Left renal pelvis (tissue), 4 donors: Measurements from ENCODE around the gene KRT27. TPM values are rescaled to one million over a fixed set of nuclear protein-coding genes. Genes with fewer than 3 reads are reported as not detected.
"Not testable (repeated sequence)": the region's sequence is repeated elsewhere in the genome, so short reads cannot be mapped to it uniquely, and the experiment has no call there.

ENCODE experiments used
- DNase-seq, 4 donors: peaks; one replicate each; pipeline ENCODE4 v3.0.0-alpha.2; 2013; ENCODE audit warnings: low read depth in 4 of 4, low spot score in 3 of 4
- polyA plus RNA-seq, 4 donors: library from polyadenylated mRNA; unstranded; fragments of 120-200 nt; gene quantifications; one replicate each; pipeline ENCODE4 v1.2.1, GENCODE V29; 2013; ENCODE audit not compliant: insufficient read length in 4 of 4

KRT27 gene, protein sequence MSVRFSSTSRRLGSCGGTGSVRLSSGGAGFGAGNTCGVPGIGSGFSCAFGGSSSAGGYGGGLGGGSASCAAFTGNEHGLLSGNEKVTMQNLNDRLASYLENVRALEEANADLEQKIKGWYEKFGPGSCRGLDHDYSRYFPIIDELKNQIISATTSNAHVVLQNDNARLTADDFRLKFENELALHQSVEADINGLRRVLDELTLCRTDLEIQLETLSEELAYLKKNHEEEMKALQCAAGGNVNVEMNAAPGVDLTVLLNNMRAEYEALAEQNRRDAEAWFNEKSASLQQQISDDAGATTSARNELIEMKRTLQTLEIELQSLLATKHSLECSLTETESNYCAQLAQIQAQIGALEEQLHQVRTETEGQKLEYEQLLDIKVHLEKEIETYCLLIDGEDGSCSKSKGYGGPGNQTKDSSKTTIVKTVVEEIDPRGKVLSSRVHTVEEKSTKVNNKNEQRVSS
- polyA plus RNA-seq, result under 1 TPM in 2 of 4 donors, not detected in 2; 0.24 to 0.53 TPM

DNA sequence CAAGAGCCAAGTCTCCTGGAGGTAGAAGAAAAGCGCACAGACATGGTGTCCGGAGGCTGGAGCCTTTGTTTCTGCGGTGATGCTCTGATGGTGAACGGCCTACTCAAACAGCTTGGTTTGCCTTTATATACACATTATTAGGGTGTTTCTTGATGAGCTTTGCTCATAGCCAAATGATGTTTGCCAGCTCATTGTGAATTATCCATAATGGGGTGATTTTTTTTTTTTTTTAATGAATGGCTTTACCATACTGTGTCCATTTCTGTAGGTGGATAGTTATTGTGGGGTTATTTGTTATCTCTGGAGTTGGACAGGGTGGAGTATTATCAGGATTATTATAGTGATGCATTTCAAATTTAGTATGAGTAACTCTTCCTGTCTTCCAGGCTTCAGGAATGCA, at the start of gene KRT27:
TSS of gene KRT27 (minus strand) at position 101 of the 400 bp plus-strand sequence. CDS start at position 44, 57 bp downstream.
- DNase-seq, result no peak

DNA sequence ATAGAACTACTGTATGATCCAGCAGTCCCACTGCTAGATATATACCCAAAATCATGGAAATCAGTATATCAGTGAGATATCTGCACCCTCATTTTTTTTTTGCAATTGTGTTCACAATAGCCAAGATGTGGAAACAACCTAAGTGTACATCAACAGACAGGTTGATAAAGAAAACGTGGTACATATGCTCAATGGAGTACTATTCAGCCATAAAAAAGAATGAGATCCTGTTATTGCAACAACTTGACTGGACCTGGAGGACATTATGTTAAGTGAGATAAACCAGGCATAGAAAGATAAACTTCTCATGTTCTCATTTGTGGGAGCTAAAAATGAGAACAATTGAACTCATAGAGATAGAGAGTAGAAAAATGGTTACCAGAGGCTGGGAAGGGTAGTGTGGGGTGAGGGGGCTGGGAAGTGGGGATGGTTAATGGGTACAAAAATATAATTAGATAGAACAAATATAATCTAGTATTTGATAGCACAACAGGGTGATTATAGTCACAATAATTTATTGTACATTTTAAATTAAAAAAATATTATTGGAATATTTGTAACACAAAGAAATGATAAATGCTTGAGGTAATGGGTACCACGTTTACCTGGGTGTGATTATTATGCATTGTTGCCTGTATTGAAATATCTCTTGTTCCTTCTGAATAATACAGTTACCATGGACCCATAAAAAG, 47.9 kb upstream of the KRT27 start:
- DNase-seq, result no peak

DNA sequence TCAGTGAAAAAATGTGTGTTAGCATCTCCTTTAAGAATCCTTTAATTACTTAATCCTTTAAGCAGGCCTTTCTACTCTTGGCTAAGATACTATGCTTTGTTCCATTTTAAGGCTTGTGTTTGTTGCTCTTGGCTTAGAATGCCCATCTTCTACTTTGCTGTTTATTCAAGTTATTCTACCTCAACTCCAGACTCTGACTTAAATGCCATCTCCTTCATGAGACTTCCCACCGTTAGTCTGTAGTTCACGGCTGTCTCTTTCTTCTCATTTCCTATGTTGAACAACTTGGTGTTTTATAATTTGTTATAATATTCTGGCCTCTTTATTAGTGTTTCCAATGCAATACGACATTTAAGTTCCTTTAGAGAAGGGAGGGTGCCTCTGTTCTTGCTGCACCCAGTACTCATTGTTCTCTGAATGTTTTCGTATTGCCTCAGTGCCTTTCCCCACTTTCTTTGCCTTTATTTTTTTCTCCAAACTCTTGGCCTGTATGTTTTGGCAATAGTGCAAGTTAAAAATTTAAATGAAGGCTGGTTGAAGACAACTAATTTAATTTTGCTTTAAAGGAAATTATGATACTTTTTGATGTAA, 46.2 kb upstream of the KRT27 start:
- DNase-seq, result no peak

DNA sequence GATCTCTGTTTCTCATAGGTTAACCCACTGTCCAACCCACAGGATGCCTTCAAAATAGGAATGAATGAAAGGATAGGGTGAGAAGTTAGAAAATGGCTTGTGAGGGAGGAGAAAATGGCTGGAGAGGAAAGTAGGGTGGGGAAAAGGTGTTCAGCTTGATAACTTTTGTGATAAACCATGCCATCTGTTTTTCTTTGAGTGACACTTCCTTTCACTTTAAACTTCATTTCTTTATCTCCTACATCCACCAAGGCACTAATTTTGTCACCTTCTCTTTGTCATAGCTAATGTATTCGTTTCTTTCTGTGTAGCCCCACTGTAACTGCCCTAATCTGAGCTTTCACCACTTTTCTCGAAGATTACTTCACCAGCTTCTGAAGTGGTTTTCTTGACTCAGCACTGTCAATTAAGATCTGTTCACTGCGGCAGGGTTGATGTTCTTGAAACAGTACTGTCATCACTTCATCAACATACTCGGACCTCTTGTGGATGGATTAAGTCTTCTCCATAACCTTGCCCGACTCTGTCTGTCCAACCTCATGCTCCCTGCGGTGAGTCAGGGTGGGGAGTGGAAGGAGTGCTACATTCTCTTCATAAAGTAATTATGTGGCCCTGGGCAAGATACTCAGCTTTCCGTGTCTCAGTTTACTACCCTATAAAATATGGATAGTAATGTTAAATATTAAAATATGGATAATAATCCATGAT, 45.5 kb upstream of the KRT27 start:
- no peak for DNase-seq

DNA sequence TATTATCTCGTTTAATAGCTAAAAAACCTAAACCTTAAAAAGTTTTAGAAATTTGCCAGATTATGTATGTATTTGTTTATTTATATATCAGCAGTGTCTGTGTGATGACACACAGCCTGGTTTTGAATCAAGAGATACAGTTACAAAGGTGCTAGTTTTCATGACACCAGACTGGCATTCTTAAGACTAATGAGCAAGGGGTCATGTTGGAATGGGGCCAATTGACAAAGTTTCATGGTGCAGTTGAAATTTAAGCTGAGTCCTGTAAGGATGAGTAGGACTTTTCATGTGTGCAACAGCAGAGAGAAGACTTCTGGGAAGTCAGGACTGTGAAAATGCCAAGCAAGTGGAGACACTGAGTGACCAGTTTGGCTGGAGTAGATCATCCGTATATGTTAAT, 43.2 kb upstream of the KRT27 start:
- DNase-seq, result no peak

DNA sequence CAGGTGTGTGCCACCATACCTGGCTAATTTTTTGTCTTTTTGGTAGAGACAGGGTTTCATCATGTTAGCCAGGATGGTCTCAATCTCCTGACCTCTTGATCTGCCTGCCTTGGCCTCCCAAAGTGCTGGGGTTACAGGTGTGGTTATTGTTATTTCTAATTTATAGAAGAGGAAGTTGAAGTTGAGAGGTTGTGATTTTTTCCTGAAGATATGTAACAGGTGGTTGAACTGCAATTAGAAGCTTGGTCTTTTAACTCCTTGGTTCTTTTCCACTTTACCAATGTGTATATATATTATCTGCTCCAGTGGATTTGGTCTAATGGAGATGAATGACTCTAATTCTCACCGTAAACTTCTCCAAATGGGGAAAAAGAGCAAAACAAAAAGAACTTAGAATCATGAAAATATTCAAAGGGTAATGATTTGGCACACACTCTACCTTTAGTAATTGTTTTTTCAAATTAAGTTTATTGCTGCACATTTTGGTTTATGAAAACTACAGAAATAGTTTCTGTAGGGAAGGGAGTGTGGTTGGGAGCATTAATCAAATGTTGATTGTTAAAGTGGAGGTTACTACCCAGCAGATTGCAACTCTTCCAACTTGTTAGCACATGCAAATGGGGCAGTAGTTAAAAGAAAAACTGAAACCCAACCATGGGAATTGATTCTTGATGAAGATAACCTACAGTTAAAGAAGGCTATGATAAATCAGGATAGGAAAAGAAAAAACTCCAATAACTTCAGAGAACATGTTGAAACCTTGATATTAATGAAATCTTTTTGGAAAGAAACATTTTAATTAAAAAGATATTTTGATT, 41.9 kb upstream of the KRT27 start:
- no peak for DNase-seq

DNA sequence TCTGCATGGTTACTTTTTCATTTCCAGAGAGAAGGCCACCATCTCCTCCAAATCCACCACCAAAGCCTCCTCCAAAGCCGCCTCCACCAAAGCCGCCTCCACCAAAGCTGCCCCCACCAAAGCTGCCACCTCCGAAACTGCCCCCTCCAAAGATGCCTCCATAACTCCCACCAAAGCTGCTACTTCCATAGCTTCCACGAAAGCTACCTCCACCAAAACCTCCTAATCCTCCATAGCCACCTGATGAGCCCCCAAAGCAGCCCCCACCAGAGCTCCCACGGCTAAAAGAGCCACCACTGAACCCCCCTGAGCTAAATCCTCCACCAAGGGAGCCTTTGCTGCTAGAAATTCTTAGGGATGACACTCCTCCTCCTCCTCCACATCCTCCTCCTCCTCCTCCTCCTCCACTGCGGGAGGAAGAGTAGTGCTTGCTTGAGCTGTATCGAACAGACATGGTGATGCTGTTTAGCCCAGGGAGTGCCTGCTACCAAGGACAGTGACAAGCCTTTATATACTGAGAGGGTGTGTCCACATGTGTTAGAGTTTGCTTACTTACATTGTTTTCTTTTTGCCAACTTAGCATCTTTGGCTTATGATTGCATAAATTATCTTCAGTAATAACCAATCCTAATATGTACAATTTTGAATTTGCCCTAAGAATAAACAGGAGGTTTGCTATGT, 39.9 kb upstream of the KRT27 start, which contains the start of gene KRT10:
TSS of gene KRT10 (minus strand) at position 483 of the 681 bp plus-strand sequence. CDS start at position 454, 29 bp downstream.
- DNase-seq, result no peak

DNA sequence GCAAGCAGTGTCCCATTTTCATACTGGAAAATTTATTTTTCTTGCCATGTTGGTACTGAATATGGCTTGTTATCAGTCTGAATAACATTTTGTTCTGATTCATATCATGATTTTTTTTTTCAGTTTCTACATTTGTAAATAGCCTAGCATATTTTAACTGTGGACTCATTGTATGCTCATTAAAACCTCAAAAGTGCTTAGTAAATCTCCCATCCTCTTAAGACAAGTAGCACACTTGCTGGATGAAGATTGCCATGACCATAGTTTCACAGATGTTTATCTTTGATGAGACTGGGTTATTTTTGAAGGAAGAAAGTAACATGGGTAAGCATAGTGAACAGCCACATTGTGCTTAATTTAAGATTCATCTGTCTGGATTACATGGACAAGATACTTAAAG, 39.2 kb upstream of the KRT27 start:
- no peak for DNase-seq

DNA sequence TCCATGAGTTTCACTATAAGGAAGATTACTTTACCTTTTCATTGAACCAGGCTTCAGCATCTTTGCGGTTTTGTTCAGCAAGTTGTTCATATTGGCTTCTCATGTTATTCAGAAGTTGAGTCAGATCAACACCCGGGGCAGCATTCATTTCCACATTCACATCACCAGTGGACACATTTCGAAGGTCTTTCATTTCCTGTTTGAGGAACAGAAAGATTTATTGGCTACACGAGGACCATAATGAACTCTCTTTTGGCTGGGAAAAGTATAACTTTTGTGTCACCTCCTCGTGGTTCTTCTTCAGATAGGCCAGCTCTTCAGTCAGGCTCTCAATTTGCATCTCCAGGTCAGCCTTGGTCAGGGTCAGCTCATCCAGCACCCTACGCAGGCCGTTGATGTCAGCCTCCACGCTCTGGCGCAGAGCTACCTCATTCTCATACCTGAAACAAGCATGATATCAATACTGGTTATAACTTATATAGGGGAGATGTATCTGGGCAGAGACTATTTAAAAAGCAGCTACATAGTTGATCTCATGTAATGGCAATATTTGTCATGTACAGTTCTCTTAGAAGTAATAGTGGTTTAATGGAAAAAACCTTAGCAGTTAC, 38.0 kb upstream of the KRT27 start:
- no peak for DNase-seq

DNA sequence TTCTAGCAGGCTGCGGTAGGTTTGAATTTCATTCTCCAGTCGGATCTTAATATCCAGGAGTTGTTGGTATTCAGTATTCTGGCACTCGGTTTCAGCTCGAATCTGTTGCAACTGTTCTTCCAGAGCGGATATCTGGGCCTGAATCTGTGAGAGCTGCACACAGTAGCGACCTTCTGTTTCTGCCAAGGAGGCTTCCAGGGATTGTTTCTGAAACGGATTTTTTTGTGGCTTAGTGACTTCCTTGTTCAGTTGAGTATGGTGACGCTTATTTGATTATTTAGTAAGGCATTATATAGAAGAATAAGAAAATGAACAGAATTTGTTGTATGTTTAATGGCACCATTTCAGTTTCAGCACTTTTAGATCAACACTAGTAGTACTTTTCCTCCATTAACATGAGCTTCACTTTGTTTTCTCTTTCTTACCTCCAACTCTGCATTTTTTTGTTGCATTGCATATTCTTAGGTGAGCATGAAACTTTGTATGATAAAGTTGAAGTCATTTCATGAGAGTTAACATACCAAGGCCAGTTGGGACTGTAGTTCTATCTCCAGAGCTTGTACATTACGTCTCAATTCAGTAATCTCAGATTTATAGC, 37.3 kb upstream of the KRT27 start:
- no peak for DNase-seq

DNA sequence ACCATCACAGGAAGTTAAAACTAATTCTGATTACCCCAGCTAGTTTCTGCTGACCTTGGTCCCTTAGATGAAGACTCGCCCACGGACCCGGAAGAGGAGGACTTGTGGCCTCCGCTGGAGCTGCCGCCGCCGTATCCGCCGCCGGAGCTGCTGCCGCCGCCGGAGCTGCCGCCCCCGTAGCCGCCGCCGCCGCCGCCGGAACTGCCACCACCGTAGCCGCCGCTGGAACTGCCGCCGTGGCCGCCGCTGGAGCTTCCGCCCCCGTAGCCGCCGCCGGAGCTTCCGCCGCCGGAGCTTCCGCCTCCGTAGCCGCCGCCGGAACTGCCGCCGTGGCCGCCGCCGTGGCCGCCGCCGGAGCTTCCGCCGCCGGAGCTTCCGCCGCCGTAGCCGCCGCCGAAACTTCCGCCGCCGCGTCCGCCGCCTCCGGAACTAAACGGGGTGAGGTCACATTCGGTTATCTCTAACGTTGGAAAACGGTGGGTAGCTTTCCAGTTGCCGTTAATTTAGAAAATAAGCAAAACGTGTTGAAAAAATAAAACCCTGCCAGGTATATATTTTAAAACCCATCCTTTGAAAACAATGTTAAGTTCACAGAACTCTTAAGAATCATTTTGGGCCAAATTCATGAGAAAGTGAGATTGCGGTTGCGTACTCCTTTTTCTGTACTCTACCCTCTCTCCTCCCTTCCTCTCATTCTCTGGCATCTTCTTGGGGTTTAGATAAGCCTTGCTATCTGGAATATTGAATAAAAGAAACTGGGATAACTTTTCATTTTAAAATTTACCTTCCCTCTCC, 36.6 kb upstream of the KRT27 start:
- peak in 3 of 4 donors; percentile 52 to 65 (median 55) for DNase-seq

DNA sequence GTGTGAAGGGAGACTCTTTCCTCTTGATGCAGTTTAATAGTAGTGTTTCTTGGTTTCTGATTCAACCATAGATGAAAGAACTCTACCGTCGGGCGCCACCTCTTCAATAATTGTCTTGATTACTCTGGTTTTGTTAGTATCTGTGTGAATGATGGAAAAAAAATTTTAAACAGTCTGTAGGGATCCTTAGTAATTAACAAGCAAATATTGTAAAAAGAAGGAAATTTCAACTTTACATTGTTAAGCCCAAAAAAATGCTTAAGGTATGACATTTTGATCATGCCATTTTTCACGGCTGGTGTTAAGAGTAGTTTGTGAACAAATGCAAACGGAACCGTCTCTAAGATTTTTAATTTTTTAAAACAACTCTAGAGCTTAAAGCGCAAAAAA, 36.0 kb upstream of the KRT27 start:
- no peak for DNase-seq

DNA sequence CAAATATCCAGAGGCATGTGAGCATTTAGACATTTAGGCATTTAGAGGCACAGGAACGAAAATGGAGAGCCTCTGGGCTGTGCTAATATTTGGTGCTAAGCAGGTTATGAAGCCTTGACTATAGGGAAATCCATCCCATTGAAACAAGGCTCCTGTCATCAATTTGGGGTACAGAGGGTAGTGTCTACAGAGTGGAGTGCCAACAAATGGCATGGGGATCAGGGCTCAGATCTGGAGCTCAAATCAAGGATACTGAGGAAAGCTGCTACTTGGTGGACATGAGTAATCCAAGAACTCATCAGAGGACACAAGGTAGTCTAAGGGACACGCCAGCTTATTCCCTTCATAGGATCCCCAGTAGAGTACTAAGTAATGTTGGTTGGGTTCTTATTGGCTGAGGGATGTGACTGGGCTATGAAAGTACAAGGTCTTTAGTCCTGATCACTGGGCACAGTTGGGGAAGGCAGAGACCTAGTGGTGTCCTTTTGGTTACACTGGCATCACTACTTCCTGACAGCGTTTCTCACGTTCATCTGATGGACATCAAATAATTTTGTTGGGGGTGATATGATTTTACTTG, 34.8 kb upstream of the KRT27 start:
- no peak for DNase-seq

DNA sequence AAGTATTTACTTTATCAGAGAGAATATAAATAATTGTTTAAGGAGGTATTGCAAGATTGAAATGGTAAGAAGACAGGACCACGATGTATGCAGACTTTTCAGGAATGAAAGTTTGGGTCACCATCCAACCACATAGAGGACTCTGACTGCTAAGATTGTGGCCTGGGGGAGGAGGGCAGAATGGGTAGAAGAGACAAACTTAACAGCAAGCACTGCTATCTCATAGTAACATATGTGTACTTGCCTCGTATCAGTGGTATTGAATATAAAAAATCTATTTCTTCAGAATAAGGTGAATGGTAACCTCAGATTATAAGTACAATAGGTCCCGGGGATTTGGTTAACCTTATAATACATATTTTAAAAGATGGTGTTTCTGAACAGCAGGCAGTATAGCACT, 34.2 kb upstream of the KRT27 start:
- no peak for DNase-seq

DNA sequence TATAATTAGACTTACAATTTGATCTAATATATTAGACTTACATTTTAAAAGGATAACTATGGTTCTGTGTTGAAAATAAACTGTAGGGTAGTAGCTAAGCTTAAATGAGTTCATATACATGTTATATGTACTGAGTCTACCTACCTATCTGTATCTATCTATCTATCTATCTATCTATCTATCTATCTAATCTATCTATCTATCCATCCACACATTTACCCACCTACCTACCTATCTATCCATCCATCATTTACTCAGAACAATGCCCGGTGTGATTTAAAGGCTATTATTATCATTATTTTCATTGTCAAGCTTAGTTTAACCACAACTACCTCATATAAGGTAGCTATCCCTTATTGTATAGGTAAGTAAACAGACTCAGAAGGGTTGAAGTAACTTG, 33.0 kb upstream of the KRT27 start:
- no peak for DNase-seq

DNA sequence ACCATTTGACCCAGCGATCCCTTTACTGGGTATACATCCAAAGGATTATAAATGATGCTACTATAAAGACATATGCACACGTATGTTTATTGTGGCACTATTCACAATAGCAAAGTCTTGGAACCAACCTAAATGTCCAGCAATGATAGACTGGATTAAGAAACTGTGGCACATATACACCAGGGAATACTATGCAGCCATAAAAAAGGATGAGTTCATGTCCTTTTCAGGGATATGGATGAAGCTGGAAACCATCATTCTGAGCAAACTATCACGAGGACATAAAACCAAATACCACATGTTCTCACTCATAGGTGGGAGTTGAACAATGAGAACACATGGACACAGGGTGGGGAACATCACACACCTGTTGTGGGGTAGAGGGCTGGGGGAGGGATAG, 32.3 kb upstream of the KRT27 start:
- DNase-seq, result not testable (repeated sequence)

DNA sequence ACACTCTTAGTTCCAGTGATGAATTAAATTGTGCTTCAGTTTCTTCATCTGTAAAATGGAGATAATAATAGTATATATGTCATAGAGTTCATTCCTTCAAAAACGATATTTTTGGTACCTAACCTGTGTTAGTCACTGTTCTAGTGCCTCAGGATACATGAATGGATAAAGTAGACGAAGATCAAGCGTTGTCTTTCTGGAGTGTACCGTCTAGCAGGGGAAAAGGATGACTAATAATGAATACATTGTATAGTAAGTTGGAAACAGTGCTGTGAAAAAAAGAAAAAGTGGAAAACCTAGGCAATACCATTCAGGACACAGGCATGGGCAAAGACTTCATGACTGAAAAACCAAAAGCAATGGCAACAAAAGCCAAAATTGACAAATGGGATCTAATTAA, 31.5 kb upstream of the KRT27 start:
- DNase-seq, result no peak
